ENCODE results near the gene GLRA3. TPM values are rescaled to one million over a fixed set of nuclear protein-coding genes. Genes with fewer than 3 reads are reported as not detected.

The GLRA3 gene
- total RNA-seq, 5 donors from 2014 or later (not counting 1 experiment from before 2014, with no cell fraction given), result not detected

DNA sequence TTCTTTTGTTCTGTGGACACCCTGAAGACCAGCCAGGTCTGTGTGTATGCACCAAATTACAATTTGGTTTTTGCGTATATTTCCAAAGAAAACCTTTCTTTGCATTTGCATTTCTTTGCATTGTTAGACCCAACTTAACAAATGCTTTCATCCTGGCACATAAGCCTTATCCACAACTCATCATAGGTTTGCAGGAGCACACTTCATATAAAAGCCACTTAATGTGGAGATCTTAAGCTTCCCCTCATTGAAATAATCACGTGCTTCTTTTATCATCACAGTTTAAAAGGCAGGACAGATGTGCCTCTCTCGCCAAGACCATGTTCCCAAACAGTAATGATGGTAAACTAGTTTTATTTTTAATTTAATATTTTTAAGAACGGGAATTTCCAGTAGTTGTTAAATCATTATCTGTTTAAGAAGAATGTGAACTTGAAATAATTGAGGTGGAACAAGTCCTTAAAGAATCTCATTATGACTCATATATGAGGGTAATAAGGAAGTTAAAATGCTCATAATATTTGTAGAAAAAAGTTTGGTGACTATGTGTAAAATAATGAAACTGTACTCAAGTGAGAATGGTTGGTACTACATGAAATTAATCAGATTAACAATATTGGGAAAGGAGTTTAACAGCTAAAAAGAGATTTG, 65.5 kb downstream of the GLRA3 start:
- ChIA-PET POLR2A (no interaction called here), CTCF (interaction anchor here in 1 of 2 donors (0.8 kb wide), 1 partner anchor 1623 kb away, joined by 3 read pairs; no protein-coding TSS in a partner anchor)
- H3K4me3 ChIP-seq (ENCODE audit: control insufficient read depth in 1 of 2, extremely low read depth in 1 of 2, low read length in 1 of 2), result no peak overlapping the region
- Mint-ChIP-seq H3K4me3 (no peak overlapping the region), H3K36me3 (no peaks in the 10 kb centered on the region), H3K27ac (no peak overlapping the region), H3K9me3 (no peaks in the 10 kb centered on the region), H3K4me1 (no peaks in the 10 kb centered on the region), H3K27me3 (no peaks in the 10 kb centered on the region)
- no peaks in the 10 kb centered on the region for H3K4me1 ChIP-seq (ENCODE audit: control insufficient read depth in 1 of 2, extremely low read depth in 1 of 2, insufficient read depth in 2 of 2, low read length in 2 of 2)
- DNase-seq (no peak), ATAC-seq (replicated peaks in 1 of 4) (no peak)
- H3K9me3 ChIP-seq, result no peaks in the 10 kb centered on the region
- H3K27ac ChIP-seq (ENCODE audit: low read length), result no peak overlapping the region
- 83% methylated on average over 1 of the region's 4 CpGs for WGBS (ENCODE audit: insufficient coverage)
- no peaks in the 10 kb centered on the region for H3K27me3 ChIP-seq (replicated peaks in 1 of 2; ENCODE audit: control insufficient read depth in 2 of 2, extremely low read depth in 1 of 2, insufficient read depth in 2 of 2, low read length in 1 of 2)
- H3K36me3 ChIP-seq (ENCODE audit: control insufficient read depth in 2 of 2, extremely low read depth in 1 of 2, insufficient read depth in 1 of 2, low read length in 1 of 2), result no peaks in the 10 kb centered on the region

GRCh38 chr4:174761451-174761850, 67.6 kb downstream of the GLRA3 start:
- WGBS (ENCODE audit: insufficient coverage), result no CpG with 5 or more reads among the region's 1 CpG
- Mint-ChIP-seq H3K9me3 (no peaks in the 10 kb centered on the region), H3K4me1 (no peaks in the 10 kb centered on the region), H3K36me3 (no peaks in the 10 kb centered on the region), H3K27ac (no peak overlapping the region), H3K27me3 (no peaks in the 10 kb centered on the region), H3K4me3 (no peak overlapping the region)
- DNase-seq (no peak), ATAC-seq (replicated peaks in 1 of 4) (no peak)
- CTCF ChIA-PET, result no interaction called here
- no peaks in the 10 kb centered on the region for H3K27me3 ChIP-seq (replicated peaks in 1 of 2; ENCODE audit: control insufficient read depth in 2 of 2, extremely low read depth in 1 of 2, insufficient read depth in 2 of 2, low read length in 1 of 2)
- H3K27ac ChIP-seq (ENCODE audit: low read length), result no peak overlapping the region
- H3K36me3 ChIP-seq (ENCODE audit: control insufficient read depth in 2 of 2, extremely low read depth in 1 of 2, insufficient read depth in 1 of 2, low read length in 1 of 2), result no peaks in the 10 kb centered on the region
- H3K4me3 ChIP-seq (ENCODE audit: control insufficient read depth in 1 of 2, extremely low read depth in 1 of 2, low read length in 1 of 2), result no peak overlapping the region
- no peaks in the 10 kb centered on the region for H3K9me3 ChIP-seq
- H3K4me1 ChIP-seq (ENCODE audit: control insufficient read depth in 1 of 2, extremely low read depth in 1 of 2, insufficient read depth in 2 of 2, low read length in 2 of 2), result no peaks in the 10 kb centered on the region
- POLR2A ChIA-PET, result no interaction called here

DNA sequence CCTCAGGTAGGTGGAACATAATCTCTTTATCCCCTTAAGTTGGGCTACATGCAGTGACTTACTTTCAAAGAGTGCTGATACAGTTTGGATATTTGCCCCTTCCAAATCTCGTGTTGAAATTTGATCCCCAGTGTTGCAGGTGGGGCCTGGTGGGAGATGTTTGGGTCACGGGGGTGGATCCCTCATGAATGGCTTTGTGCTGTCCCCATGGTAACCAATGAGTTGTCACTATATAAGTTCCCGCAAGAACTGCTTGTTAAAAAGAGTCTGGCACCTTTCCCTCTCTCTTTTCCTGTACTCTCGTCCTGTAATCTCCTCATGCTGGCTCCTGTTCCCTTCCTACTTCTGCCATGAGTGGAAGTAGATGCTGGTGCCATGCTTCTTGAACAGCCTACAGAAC, 71.3 kb downstream of the GLRA3 start:
- no peak for ATAC-seq (replicated peaks in 1 of 4)
- Histone ChIP-seq H3K9me3 (no peaks in the 10 kb centered on the region), H3K4me1 (ENCODE audit: control insufficient read depth in 1 of 2, extremely low read depth in 1 of 2, insufficient read depth in 2 of 2, low read length in 2 of 2) (no peaks in the 10 kb centered on the region), H3K27me3 (replicated peaks in 1 of 2; ENCODE audit: control insufficient read depth in 2 of 2, extremely low read depth in 1 of 2, insufficient read depth in 2 of 2, low read length in 1 of 2) (peaks cover 0 to 2% of the 10 kb centered on the region in 2 experiments), H3K4me3 (ENCODE audit: control insufficient read depth in 1 of 2, extremely low read depth in 1 of 2, low read length in 1 of 2) (no peak overlapping the region), H3K27ac (ENCODE audit: low read length) (no peak overlapping the region), H3K36me3 (ENCODE audit: control insufficient read depth in 2 of 2, extremely low read depth in 1 of 2, insufficient read depth in 1 of 2, low read length in 1 of 2) (no peaks in the 10 kb centered on the region)
- Mint-ChIP-seq H3K9me3 (no peaks in the 10 kb centered on the region), H3K4me1 (no peaks in the 10 kb centered on the region), H3K4me3 (no peak overlapping the region), H3K27ac (no peak overlapping the region), H3K27me3 (peaks cover 0 to 7% of the 10 kb centered on the region in 2 donors), H3K36me3 (no peaks in the 10 kb centered on the region)
- ChIA-PET CTCF (no interaction called here), POLR2A (no interaction called here)
- no peak for DNase-seq
- WGBS (ENCODE audit: insufficient coverage), result no CpG with 5 or more reads among the region's 4 CpGs

DNA sequence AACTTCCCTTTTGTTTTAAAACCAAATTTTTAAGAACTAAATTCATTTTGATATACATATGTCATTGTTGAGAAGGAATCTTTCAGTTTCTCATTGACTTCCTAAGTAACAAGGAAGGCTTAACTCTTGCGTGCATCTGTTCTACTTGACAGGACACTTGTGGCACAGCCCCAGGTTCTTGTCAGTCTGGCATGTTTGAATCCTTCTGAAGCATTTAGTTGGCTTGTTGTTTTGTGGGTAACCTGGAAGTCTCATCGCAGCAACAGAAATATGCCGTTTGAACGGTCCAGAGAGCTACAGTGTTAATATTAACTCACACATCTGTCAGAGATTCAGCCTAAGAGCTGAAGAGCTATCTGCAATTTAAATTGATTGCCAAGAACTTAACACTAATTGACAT, 76.0 kb downstream of the GLRA3 start:
- ATAC-seq (replicated peaks in 1 of 4) (no peak), DNase-seq (no peak)
- no peak overlapping the region for H3K4me3 ChIP-seq (ENCODE audit: control insufficient read depth in 1 of 2, extremely low read depth in 1 of 2, low read length in 1 of 2)
- 90% methylated on average over 2 of the region's 4 CpGs for WGBS (ENCODE audit: insufficient coverage)
- Mint-ChIP-seq H3K27ac (no peak overlapping the region), H3K36me3 (no peaks in the 10 kb centered on the region), H3K9me3 (no peaks in the 10 kb centered on the region), H3K4me1 (no peaks in the 10 kb centered on the region), H3K4me3 (no peak overlapping the region), H3K27me3 (peaks cover 0 to 7% of the 10 kb centered on the region in 2 donors)
- CTCF ChIA-PET, result no interaction called here
- H3K4me1 ChIP-seq (ENCODE audit: control insufficient read depth in 1 of 2, extremely low read depth in 1 of 2, insufficient read depth in 2 of 2, low read length in 2 of 2), result no peaks in the 10 kb centered on the region
- peaks cover 0 to 2% of the 10 kb centered on the region in 2 experiments for H3K27me3 ChIP-seq (replicated peaks in 1 of 2; ENCODE audit: control insufficient read depth in 2 of 2, extremely low read depth in 1 of 2, insufficient read depth in 2 of 2, low read length in 1 of 2)
- POLR2A ChIA-PET, result no interaction called here
- no peaks in the 10 kb centered on the region for H3K9me3 ChIP-seq
- H3K27ac ChIP-seq (ENCODE audit: low read length), result no peak overlapping the region
- no peaks in the 10 kb centered on the region for H3K36me3 ChIP-seq (ENCODE audit: control insufficient read depth in 2 of 2, extremely low read depth in 1 of 2, insufficient read depth in 1 of 2, low read length in 1 of 2)

DNA sequence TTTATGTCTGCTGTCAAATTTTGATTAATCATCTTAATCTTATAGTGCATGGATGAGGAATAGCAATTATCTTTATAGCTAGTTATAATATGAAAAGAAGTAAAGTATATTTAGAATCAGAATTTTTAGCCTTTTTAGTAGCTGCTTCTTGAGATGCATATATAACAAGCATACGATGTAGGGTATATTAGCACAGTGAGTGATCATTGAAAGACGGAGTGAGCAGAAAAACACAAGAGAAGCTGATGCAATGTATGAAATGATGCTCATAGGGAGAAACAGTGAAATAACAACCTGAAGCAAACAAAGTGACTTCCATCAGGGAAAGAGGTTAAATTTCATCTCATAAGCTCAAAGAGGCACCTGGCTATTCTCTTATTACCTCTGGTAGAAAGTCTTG, 77.0 kb downstream of the GLRA3 start:
- Histone ChIP-seq H3K9me3 (no peaks in the 10 kb centered on the region), H3K36me3 (ENCODE audit: control insufficient read depth in 2 of 2, extremely low read depth in 1 of 2, insufficient read depth in 1 of 2, low read length in 1 of 2) (no peaks in the 10 kb centered on the region), H3K4me3 (ENCODE audit: control insufficient read depth in 1 of 2, extremely low read depth in 1 of 2, low read length in 1 of 2) (no peak overlapping the region), H3K27me3 (replicated peaks in 1 of 2; ENCODE audit: control insufficient read depth in 2 of 2, extremely low read depth in 1 of 2, insufficient read depth in 2 of 2, low read length in 1 of 2) (peaks cover 0 to 2% of the 10 kb centered on the region in 2 experiments), H3K27ac (ENCODE audit: low read length) (no peak overlapping the region), H3K4me1 (ENCODE audit: control insufficient read depth in 1 of 2, extremely low read depth in 1 of 2, insufficient read depth in 2 of 2, low read length in 2 of 2) (no peaks in the 10 kb centered on the region)
- ChIA-PET CTCF (no interaction called here), POLR2A (no interaction called here)
- WGBS (ENCODE audit: insufficient coverage), result 100% methylated on average over 2 of the region's 2 CpGs
- peaks cover 0 to 5% (median 0%) of the 10 kb centered on the region in 3 donors for H3K9me3 Mint-ChIP-seq
- no peaks in the 10 kb centered on the region for H3K36me3 Mint-ChIP-seq
- H3K4me1 Mint-ChIP-seq, result no peaks in the 10 kb centered on the region
- DNase-seq (no peak), ATAC-seq (replicated peaks in 1 of 4) (no peak)
- no peak overlapping the region for H3K4me3 Mint-ChIP-seq
- peaks cover 0 to 7% of the 10 kb centered on the region in 2 donors for H3K27me3 Mint-ChIP-seq
- H3K27ac Mint-ChIP-seq, result no peak overlapping the region

GRCh38 chr4:174749091-174749490, 80.0 kb downstream of the GLRA3 start:
- CTCF ChIA-PET, result interaction anchor here in 1 of 2 donors (0.6 kb wide), 1 partner anchor 168 kb away, joined by 3 read pairs; no protein-coding TSS in a partner anchor
- H3K9me3 Mint-ChIP-seq, result peaks cover 5 to 26% (median 7%) of the 10 kb centered on the region in 3 donors
- H3K4me3 Mint-ChIP-seq, result no peak overlapping the region
- Histone ChIP-seq H3K4me3 (ENCODE audit: control insufficient read depth in 1 of 2, extremely low read depth in 1 of 2, low read length in 1 of 2) (no peak overlapping the region), H3K9me3 (no peaks in the 10 kb centered on the region), H3K27ac (ENCODE audit: low read length) (no peak overlapping the region), H3K4me1 (ENCODE audit: control insufficient read depth in 1 of 2, extremely low read depth in 1 of 2, insufficient read depth in 2 of 2, low read length in 2 of 2) (no peaks in the 10 kb centered on the region), H3K36me3 (ENCODE audit: control insufficient read depth in 2 of 2, extremely low read depth in 1 of 2, insufficient read depth in 1 of 2, low read length in 1 of 2) (no peaks in the 10 kb centered on the region), H3K27me3 (replicated peaks in 1 of 2; ENCODE audit: control insufficient read depth in 2 of 2, extremely low read depth in 1 of 2, insufficient read depth in 2 of 2, low read length in 1 of 2) (peaks cover 2% of the 10 kb centered on the region in 2 experiments)
- H3K36me3 Mint-ChIP-seq, result no peaks in the 10 kb centered on the region
- POLR2A ChIA-PET, result no interaction called here
- H3K27ac Mint-ChIP-seq, result no peak overlapping the region
- DNase-seq (no peak), ATAC-seq (replicated peaks in 1 of 4) (no peak)
- WGBS (ENCODE audit: insufficient coverage), result no CpG with 5 or more reads among the region's 3 CpGs
- H3K27me3 Mint-ChIP-seq, result peaks cover 0 to 7% of the 10 kb centered on the region in 2 donors
- H3K4me1 Mint-ChIP-seq, result no peaks in the 10 kb centered on the region

- POLR2A ChIA-PET, result no interaction called here
- no peaks in the 10 kb centered on the region for H3K36me3 ChIP-seq (ENCODE audit: control insufficient read depth in 2 of 2, extremely low read depth in 1 of 2, insufficient read depth in 1 of 2, low read length in 1 of 2)
Observed at GRCh38 chr4:174746710-174747109, 82.3 kb downstream of the GLRA3 start.

More at GRCh38 chr4:174746710-174747109, 82.3 kb downstream of the GLRA3 start:
- CTCF ChIA-PET, result no interaction called here
- DNase-seq (no peak), ATAC-seq (replicated peaks in 1 of 4) (no peak)
- no peak overlapping the region for H3K4me3 Mint-ChIP-seq
- no peak overlapping the region for H3K27ac ChIP-seq (ENCODE audit: low read length)
- no peaks in the 10 kb centered on the region for H3K36me3 Mint-ChIP-seq
- WGBS (ENCODE audit: insufficient coverage), result no CpG with 5 or more reads among the region's 2 CpGs
- peaks cover 5 to 29% (median 7%) of the 10 kb centered on the region in 3 donors for H3K9me3 Mint-ChIP-seq
- no peaks in the 10 kb centered on the region for H3K9me3 ChIP-seq
- H3K27ac Mint-ChIP-seq, result no peak overlapping the region
- no peaks in the 10 kb centered on the region for H3K4me1 Mint-ChIP-seq
- peaks cover 0 to 2% of the 10 kb centered on the region in 2 experiments for H3K27me3 ChIP-seq (replicated peaks in 1 of 2; ENCODE audit: control insufficient read depth in 2 of 2, extremely low read depth in 1 of 2, insufficient read depth in 2 of 2, low read length in 1 of 2)
- no peaks in the 10 kb centered on the region for H3K27me3 Mint-ChIP-seq
- no peak overlapping the region for H3K4me3 ChIP-seq (ENCODE audit: control insufficient read depth in 1 of 2, extremely low read depth in 1 of 2, low read length in 1 of 2)
- no peaks in the 10 kb centered on the region for H3K4me1 ChIP-seq (ENCODE audit: control insufficient read depth in 1 of 2, extremely low read depth in 1 of 2, insufficient read depth in 2 of 2, low read length in 2 of 2)
